Neural progenitor cell (in vitro differentiated cells): Measurements from ENCODE around the gene LRP3.

Source experiments
- EZH2 ChIP-seq: fragments of 200-600 bp; sonication (generic); IDR thresholded peaks from 2 replicates; pipeline ENCODE4 v1.6.1; 2017; ENCODE audit warnings: antibody characterized with exemption, mild to moderate bottlenecking, moderate library complexity
- EZH2phosphoT487 ChIP-seq: fragments of 200-600 bp; sonication (generic); IDR thresholded peaks from 2 replicates; pipeline ENCODE4 v1.6.1; 2017; ENCODE audit warnings: antibody characterized with exemption
- TF ChIP-seq, protein P1 (sequence below): fragments of 200-600 bp; sonication (generic); IDR thresholded peaks from 2 replicates; pipeline ENCODE4 v1.5.1; 2017; ENCODE audit warnings: antibody characterized with exemption, mild to moderate bottlenecking

DNA sequence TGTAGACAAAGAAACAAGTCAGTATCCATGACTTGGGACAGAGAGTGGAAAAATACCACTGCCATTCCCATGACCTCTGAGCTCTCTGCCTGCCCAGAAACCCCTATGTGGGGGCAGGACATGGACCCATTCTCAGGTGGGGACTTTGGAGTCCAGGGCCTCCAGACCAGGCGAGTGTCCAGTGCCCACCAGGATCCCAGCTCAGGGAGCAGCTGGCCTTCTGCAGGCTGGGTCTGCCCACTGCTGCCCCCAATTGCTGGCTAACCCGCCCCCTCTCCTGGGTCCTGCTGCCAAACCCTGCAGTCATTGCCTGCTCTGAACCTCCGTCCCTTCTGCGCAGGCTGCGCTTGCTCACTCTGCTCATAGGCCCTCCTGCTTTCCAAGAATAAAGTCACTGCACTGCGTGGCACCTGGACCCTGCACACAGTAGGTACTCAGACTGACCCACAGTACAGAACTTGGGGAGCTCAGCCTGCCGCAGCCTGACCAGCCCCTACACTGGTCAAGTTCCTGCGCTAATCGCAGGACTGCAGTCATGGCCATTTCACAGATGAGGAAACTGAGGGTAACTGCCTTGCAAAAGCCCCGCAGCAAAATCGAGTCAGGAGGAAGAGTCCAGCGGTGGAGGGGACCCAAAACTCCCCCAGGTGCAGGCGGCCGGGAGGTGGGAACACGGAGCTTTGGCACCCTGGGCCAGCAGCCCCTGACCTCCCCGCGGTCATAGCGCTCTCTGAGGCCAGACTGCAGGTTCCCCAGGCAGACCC, 30.7 kb downstream of the LRP3 start:
- TF ChIP-seq, protein P1, sequence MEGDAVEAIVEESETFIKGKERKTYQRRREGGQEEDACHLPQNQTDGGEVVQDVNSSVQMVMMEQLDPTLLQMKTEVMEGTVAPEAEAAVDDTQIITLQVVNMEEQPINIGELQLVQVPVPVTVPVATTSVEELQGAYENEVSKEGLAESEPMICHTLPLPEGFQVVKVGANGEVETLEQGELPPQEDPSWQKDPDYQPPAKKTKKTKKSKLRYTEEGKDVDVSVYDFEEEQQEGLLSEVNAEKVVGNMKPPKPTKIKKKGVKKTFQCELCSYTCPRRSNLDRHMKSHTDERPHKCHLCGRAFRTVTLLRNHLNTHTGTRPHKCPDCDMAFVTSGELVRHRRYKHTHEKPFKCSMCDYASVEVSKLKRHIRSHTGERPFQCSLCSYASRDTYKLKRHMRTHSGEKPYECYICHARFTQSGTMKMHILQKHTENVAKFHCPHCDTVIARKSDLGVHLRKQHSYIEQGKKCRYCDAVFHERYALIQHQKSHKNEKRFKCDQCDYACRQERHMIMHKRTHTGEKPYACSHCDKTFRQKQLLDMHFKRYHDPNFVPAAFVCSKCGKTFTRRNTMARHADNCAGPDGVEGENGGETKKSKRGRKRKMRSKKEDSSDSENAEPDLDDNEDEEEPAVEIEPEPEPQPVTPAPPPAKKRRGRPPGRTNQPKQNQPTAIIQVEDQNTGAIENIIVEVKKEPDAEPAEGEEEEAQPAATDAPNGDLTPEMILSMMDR = no peak
- no peak for TF ChIP-seq EZH2phosphoT487
- no peak for TF ChIP-seq EZH2
